ENCODE measurements around the gene SRRM1. TPM values are rescaled to one million over a fixed set of nuclear protein-coding genes. Genes with fewer than 3 reads are reported as not detected.

SRRM1 gene
- total and polyA plus RNA-seq, 2 donors (not counting 3 experiments of a cell fraction or from before 2014, with no cell fraction given): 39.7 to 163 TPM

Small RNA genes within 50 kb of the gene (small RNA-seq; reads per million reads assigned to genes)
- gene RF00019 (ENCODE audit: insufficient read depth, insufficient read length, low read depth, low replicate concordance): not detected

Other genes with a start within 250 kb of the SRRM1 start
- 5.9 and 10.2 TPM in 2 replicates for gene STPG1, start 229.5 kb upstream of the SRRM1 start, total RNA-seq
- 5.6 and 6.3 TPM in 2 replicates for gene STPG1, start 229.5 kb upstream of the SRRM1 start, polyA plus RNA-seq
- gene NIPAL3, start 227.5 kb upstream of the SRRM1 start, total RNA-seq: 14.8 and 16.0 TPM in 2 replicates
- 15.1 and 15.5 TPM in 2 replicates for gene NIPAL3, start 227.5 kb upstream of the SRRM1 start, polyA plus RNA-seq
- 2.7 and 5.1 TPM in 2 replicates for gene RCAN3, start 140.5 kb upstream of the SRRM1 start, total RNA-seq
- 0.76 and 0.99 TPM in 2 replicates for gene RCAN3, start 140.5 kb upstream of the SRRM1 start, polyA plus RNA-seq
- not detected in 2 replicates for gene NCMAP, start 87.2 kb upstream of the SRRM1 start, total RNA-seq
- gene NCMAP, start 87.2 kb upstream of the SRRM1 start, polyA plus RNA-seq: not detected in 2 replicates
- 330 and 333 TPM in 2 replicates for gene CLIC4, start 102.1 kb downstream of the SRRM1 start, total RNA-seq
- 76.6 and 97.5 TPM in 2 replicates for gene CLIC4, start 102.1 kb downstream of the SRRM1 start, polyA plus RNA-seq

Measured in endothelial cell of umbilical vein (primary cell).